GM18511 (cell line): ENCODE measurements around the gene MICU2.
A peak's percentile ranks its signal among the peaks of the same experiment; 100 is the strongest.

Experiments
- ATAC-seq: cut with Tn5 transposase; IDR thresholded peaks from one replicate; pipeline ENCODE4 v1.9.1; 2021; ENCODE audit warnings: mild to moderate bottlenecking, moderate library complexity; ENCODE audit not compliant: unreplicated experiment

The MICU2 gene, protein sequence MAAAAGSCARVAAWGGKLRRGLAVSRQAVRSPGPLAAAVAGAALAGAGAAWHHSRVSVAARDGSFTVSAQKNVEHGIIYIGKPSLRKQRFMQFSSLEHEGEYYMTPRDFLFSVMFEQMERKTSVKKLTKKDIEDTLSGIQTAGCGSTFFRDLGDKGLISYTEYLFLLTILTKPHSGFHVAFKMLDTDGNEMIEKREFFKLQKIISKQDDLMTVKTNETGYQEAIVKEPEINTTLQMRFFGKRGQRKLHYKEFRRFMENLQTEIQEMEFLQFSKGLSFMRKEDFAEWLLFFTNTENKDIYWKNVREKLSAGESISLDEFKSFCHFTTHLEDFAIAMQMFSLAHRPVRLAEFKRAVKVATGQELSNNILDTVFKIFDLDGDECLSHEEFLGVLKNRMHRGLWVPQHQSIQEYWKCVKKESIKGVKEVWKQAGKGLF

GRCh38 chr13:21603531-21604448, at the start of gene MICU2:
Gene MICU2 (minus strand): TSS chr13:21604170. CDS start chr13:21604148, 22 bp downstream.
- peak; percentile 97 for ATAC-seq

DNA sequence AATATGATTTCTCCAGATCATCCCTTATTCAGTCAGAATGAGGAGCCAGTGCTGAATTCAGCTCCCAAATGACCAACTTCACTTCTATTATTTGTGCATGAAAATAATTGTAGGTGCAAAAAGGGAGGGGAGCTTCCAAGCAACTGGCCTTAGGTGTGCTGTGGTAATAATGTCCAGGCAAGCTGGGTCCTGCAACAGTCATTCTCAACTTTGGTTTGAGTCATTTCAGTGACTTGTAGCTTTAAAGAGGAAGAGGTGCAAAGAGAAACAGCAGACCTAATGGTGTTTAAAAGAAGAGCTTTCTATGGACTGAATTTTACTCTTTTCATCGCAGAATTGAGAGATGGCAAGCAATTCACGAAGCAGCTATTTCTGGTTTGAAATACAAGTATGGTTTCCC, 37.7 kb upstream of the MICU2 start:
- ATAC-seq, result no peak

DNA sequence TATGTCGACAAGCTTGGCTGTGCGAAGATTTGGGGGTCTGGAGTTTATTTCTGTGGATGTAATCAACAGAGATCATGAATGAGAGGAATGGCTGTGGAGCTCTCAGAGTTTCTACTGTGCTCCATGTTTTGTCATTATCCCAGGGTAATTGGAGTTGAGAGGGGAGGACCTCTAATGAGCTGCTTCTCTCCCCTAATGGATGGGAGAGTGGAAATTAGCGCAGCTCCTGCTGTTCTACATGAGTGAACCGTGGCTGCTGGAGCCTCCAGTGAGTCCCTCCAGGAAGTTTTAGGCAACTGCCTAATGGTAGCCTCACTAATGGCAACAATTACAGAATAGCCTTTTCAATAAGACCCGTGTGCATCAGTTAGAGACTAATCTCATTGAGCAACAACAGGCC, 35.6 kb upstream of the MICU2 start:
- ATAC-seq, result no peak

DNA sequence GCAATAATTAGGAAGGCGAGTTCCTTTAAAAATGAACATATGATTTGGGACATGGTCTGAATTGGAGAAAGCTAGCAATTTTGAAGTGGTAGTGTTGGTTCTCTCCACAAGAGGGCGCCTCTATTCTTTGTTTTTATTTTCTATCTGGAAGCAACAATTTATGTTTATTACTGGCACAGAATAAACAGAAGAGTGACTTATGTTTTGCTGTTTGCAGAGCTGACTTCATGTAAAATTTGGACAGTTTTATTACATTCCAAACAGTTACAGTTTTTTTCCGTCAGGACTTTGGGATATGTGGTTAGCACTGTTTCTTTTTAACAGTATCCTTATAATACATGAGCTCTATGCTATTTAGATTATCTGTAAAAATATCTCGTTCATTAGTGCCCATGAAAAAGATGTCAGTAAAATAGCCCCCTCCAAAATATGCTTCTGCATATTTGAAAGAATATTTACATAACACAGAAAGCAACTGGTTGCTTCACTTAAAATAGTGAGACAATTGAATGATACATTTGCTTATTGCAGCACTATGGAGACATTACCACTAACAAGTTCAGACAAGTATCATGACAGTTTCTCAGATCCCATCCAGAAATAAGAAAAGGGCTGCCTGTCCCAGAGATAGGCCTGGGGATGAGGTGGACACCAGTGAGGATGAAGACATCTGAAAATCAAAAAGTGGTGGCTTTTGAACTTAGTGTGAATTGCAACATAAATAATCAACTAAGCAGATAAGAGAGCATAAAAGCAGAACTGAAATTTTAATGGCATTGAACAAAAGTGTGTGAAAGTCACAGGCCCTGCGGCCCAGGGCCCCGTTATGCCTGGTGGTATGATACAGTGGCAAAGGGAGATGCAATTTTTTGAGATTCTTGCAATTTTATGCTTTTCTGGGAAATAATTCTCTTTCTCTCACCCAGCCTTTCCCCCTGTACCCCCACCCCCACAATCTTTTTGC, 34.6 kb upstream of the MICU2 start:
- ATAC-seq, result no peak

GRCh38 chr13:21637296-21637695, 33.3 kb upstream of the MICU2 start:
- peak; percentile 68 for ATAC-seq

- ATAC-seq, result no peak
Measured at GRCh38 chr13:21636656-21637055, 32.7 kb upstream of the MICU2 start.

DNA sequence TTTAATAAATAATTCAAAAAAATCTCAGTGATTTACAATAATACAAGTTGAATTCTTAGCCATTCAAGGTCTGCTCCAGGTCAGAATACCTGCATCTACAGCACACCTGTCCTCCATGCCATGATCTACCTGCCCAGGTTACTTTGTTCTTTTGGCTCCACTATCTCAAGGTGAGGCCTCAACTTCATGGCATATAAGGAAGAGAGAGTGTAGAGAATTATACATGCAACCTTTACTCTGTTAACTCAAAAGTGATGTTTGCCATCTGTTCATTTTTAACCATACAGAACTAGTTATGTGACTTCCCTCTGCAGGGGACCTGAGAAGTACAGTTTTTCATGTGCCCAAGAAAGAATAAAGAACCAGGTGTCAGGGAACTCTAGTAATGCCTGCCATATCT, 28.2 kb upstream of the MICU2 start:
- no peak for ATAC-seq

DNA sequence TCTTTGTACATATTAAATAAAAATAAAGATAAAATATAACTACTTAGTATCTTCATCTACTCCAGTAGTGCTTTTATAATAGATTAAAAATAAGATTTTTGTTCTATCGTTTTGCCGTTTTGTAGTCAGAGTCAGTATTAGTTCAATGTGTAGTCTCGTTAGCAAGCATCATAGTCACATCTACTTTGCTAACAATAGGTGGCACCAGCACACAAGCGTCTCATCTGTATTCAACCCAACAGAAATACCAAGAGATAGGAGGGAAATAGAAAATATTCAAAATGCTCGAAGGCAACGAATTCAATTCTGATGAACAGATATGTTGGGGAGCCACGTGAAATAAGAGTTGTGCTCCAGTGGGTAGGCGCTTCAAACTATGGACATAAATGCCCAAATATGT, 21.4 kb upstream of the MICU2 start:
- peak; percentile 56 for ATAC-seq

DNA sequence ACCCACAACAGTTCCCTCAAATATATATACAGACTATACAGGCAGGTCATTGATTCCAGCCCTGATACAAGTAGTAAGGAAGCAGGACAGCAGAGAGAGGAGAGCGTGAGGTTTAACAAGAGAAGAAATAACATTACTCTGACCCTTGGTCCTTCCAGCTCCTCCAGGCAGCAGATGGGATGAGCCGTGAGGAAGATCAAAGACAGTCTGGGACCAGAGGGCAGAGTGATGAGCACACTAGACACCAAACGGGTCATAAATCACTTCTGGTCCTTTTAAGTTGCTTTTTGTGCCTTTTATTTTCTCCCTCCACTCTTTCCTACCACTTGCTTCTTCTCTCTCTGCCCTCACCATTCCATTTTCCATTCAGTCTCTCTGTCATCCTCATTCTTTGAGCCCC, 16.9 kb upstream of the MICU2 start:
- ATAC-seq, result no peak

- ATAC-seq, result no peak
Measured at GRCh38 chr13:21619633-21620220, 15.8 kb upstream of the MICU2 start.

DNA sequence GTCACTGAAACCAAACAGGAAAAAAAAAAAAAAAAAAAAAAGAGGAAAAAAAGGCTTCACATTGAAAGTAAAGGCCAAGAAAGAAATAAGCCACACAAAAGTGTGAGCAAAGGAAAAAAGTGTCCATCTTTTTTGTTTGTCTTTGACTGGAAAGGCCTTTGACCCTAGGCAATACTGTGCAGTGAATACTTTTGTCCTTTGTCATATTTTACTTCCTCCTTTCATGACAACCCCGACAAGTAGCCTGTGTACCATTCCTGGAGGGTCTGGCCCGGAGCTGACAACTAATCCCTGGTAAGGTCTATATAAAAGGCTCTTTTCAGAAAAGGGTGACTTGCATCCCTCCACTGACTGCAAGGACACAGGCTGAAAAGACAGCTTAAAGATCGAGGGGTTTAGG, 12.9 kb upstream of the MICU2 start:
- ATAC-seq, result no peak

- no peak for ATAC-seq
Measured at GRCh38 chr13:21616205-21616866, 12.4 kb upstream of the MICU2 start.

- ATAC-seq, result no peak
Measured at GRCh38 chr13:21615427-21615826, 11.5 kb upstream of the MICU2 start.

DNA sequence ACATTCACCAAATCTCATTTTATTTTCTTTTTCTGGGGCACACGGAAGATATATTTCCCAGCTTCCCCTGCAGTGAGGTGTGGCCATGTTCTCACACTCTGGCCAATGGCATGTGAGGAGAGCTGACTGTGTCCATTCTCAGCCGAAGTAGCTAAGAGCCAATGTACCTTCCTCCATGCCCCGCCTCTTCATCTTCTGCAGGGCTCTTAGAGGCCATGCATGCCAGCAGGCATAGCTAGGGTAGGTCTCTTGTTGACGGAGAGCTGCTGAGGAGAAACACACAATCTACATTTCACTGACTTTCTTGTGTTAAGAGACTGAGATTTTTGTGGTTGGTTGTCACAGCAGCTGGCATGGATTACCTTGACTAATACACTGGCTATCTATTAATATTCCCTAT, 9.8 kb upstream of the MICU2 start:
- no peak for ATAC-seq

- ATAC-seq, result no peak
Measured at GRCh38 chr13:21611385-21611784, 7.4 kb upstream of the MICU2 start.

- no peak for ATAC-seq
Measured at GRCh38 chr13:21610687-21611086, 6.7 kb upstream of the MICU2 start.

DNA sequence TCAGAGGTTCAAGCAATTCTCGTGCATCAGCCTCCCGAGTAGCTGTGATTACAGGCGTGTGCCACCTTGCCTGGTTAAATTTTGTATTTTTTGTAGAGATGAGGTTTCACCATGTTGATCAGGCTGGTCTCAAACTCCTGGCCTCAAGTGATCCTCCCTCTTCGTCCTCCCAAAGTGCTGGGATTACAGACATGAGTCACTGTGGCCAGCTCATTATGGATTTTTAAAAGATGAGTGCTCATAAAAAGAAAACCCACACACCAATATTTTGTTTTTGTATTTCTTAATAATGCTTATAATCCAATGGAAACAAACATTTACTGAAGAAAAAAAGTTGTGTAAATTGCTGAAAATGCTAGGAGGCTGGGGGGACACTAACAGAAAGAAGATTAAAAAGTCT, 5.0 kb upstream of the MICU2 start:
- ATAC-seq, result no peak

- no peak for ATAC-seq
Measured at GRCh38 chr13:21606796-21607195, 2.8 kb upstream of the MICU2 start.

DNA sequence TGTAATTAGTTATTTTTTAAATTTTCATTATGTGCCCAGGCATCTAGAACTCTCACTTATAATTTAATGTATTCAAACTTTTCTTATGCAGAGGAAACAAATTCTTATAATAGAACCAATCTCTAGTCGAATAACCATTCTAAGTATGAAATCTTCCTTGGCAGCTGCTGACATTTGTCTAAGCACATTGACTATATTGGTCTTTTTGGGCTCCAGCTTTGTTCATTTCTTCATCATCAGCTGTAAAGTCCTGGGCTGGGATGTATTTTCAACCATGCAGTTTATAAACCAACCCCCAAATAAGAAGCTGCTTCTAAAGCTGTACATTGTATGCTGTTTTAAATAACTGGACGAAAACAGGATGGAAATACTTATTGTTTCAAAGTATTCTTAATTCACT, 2.3 kb upstream of the MICU2 start:
- ATAC-seq, result no peak

DNA sequence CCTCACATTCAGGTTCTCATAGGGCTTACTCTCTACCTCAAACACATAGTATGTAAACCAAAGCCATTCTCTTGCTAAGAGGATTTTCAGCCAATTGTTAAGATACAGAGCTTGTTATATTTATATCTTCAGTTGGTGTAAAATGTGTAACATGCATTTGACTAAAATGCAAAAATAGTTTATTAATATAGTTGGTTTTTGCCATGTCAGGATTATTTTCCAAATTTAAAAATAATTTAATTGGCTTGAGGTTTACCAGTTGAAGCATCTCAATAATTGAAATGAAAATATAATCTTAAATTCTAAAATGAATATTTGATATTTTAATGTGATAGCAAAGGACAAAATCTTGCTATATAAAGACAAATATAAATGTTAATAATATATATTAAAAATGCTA, 7.2 kb downstream of the MICU2 start:
- ATAC-seq, result no peak
